HG03025 (cell line): ENCODE data around the gene TOX2.

Source experiments
- ATAC-seq: cut with Tn5 transposase; IDR thresholded peaks from one replicate; pipeline ENCODE4 v1.9.1; 2021; ENCODE audit warnings: mild to moderate bottlenecking, moderate library complexity; ENCODE audit not compliant: unreplicated experiment, low FRiP score

Gene TOX2

GRCh38 chr20:43914311-43915210 lies at the start of gene TOX2:
Gene TOX2 (plus strand): TSS chr20:43914852. CDS start chr20:43914892, 40 bp downstream.
- peak; percentile 42 for ATAC-seq

- no peak for ATAC-seq
These were observed 46.6 kb upstream of the TOX2 start for GRCh38 chr20:43868091-43868490.

- no peak for ATAC-seq
These were observed 44.2 kb upstream of the TOX2 start for GRCh38 chr20:43870484-43870883.

GRCh38 chr20:43878776-43879175 lies 35.9 kb upstream of the TOX2 start:
- no peak for ATAC-seq

- no peak for ATAC-seq
These were observed 20.7 kb upstream of the TOX2 start for GRCh38 chr20:43893930-43894329.

- no peak for ATAC-seq
These were observed 20.2 kb upstream of the TOX2 start for GRCh38 chr20:43894491-43894890.

GRCh38 chr20:43895235-43895634 lies 19.4 kb upstream of the TOX2 start:
- ATAC-seq = no peak

- no peak for ATAC-seq
These were observed 15.2 kb upstream of the TOX2 start for GRCh38 chr20:43899274-43900120.

GRCh38 chr20:43900121-43900466 lies 14.6 kb upstream of the TOX2 start:
- ATAC-seq = no peak

GRCh38 chr20:43900496-43900895 lies 14.2 kb upstream of the TOX2 start:
- ATAC-seq = no peak

- no peak for ATAC-seq
These were observed 13.4 kb upstream of the TOX2 start for GRCh38 chr20:43901296-43901695.

- ATAC-seq = no peak
These were observed 10.5 kb upstream of the TOX2 start for GRCh38 chr20:43903953-43904826.

- no peak for ATAC-seq
These were observed 9.8 kb upstream of the TOX2 start for GRCh38 chr20:43904827-43905177.

GRCh38 chr20:43906505-43907034 lies 8.1 kb upstream of the TOX2 start:
- ATAC-seq = no peak

GRCh38 chr20:43909211-43909610 lies 5.4 kb upstream of the TOX2 start:
- no peak for ATAC-seq

- ATAC-seq = no peak
These were observed 4.9 kb upstream of the TOX2 start for GRCh38 chr20:43909720-43910119.

GRCh38 chr20:43910564-43910963 lies 4.1 kb upstream of the TOX2 start:
- ATAC-seq = no peak

GRCh38 chr20:43911066-43911465 lies 3.6 kb upstream of the TOX2 start:
- ATAC-seq = no peak

GRCh38 chr20:43913291-43914025 lies 1.2 kb upstream of the TOX2 start:
- no peak for ATAC-seq
